Central memory CD4-positive, alpha-beta T cell (primary cell): ENCODE results near the gene C1QTNF4.

Experiments
- DNase-seq: peaks from one replicate; pipeline ENCODE4 v3.0.0; 2022

C1QTNF4 gene

GRCh38 chr11:47592251-47592650 is 2.0 kb downstream of the C1QTNF4 start:
- DNase-seq, result no peak

GRCh38 chr11:47591764-47592163 is 2.4 kb downstream of the C1QTNF4 start:
- DNase-seq, result no peak

GRCh38 chr11:47589977-47590861 is 4.0 kb downstream of the C1QTNF4 start:
- no peak for DNase-seq

GRCh38 chr11:47589584-47589976 is 4.6 kb downstream of the C1QTNF4 start:
- no peak for DNase-seq

GRCh38 chr11:47589118-47589517 is 5.1 kb downstream of the C1QTNF4 start:
- DNase-seq, result no peak

GRCh38 chr11:47587723-47588326 is 6.4 kb downstream of the C1QTNF4 start:
- DNase-seq, result no peak

- DNase-seq, result no peak
These were observed 7.0 kb downstream of the C1QTNF4 start for GRCh38 chr11:47587039-47587716.

- no peak for DNase-seq
These were observed 7.9 kb downstream of the C1QTNF4 start, which contains the start of gene FAM180B for GRCh38 chr11:47586098-47586855. TSS of gene FAM180B (plus strand) at chr11:47586678. CDS start at chr11:47586769, 91 bp downstream.

GRCh38 chr11:47583844-47584243 is 10.4 kb downstream of the C1QTNF4 start:
- no peak for DNase-seq

- peak; percentile 86 for DNase-seq
These were observed 15.4 kb downstream of the C1QTNF4 start, which contains the start of the genes KBTBD4 and NDUFS3 for GRCh38 chr11:47578524-47579494. TSS of gene KBTBD4 (minus strand) at chr11:47578970. CDS start at chr11:47578951, 19 bp downstream. TSS of gene NDUFS3 (plus strand) at chr11:47579074. CDS start at chr11:47579092, 18 bp downstream.

- DNase-seq, result no peak
These were observed 16.7 kb downstream of the C1QTNF4 start for GRCh38 chr11:47577460-47578041.

GRCh38 chr11:47573321-47573720 is 20.9 kb downstream of the C1QTNF4 start:
- DNase-seq, result no peak

- DNase-seq, result no peak
These were observed 21.4 kb downstream of the C1QTNF4 start for GRCh38 chr11:47572715-47573255.

GRCh38 chr11:47571895-47572294 is 22.3 kb downstream of the C1QTNF4 start:
- no peak for DNase-seq

GRCh38 chr11:47571357-47571729 is 22.9 kb downstream of the C1QTNF4 start:
- DNase-seq, result no peak

GRCh38 chr11:47570651-47571356 is 23.4 kb downstream of the C1QTNF4 start:
- DNase-seq, result no peak

- no peak for DNase-seq
These were observed 24.6 kb downstream of the C1QTNF4 start for GRCh38 chr11:47569646-47570045.

GRCh38 chr11:47566149-47566698 is 28.0 kb downstream of the C1QTNF4 start:
- no peak for DNase-seq

- DNase-seq, result peak; percentile 54
These were observed 28.7 kb downstream of the C1QTNF4 start, which contains the start of gene PTPMT1 for GRCh38 chr11:47565340-47566148. TSS of gene PTPMT1 (plus strand) at chr11:47565599. CDS start at chr11:47565623, 24 bp downstream.
